CD14-positive monocyte (primary cell): ENCODE results near the gene CBY2. TPM values are rescaled to one million over a fixed set of nuclear protein-coding genes. Genes with fewer than 3 reads are reported as not detected.

ENCODE experiments used
- DNase-seq, 3 donors: peaks; one replicate each; pipeline ENCODE4 v3.0.0-alpha.2; 2011 to 2022
- H2AFZ ChIP-seq: 2 replicates; pipeline ENCODE4 v1.6.0; 2012; ENCODE audit warnings: mild to moderate bottlenecking, low read depth, low read length, inconsistent platforms; ENCODE audit not compliant: insufficient read depth, poor library complexity, severe bottlenecking
- H3K27ac ChIP-seq, 2 donors: 1 replicate in 1 of 2; 2 replicates in 1 of 2; pipeline ENCODE4 v1.5.1; 2012 to 2013; ENCODE audit warnings: low read length in 2 of 2, control low read depth in 1 of 2, inconsistent platforms in 1 of 2, low read depth in 1 of 2, mild to moderate bottlenecking in 1 of 2
- H3K27me3 ChIP-seq, 2 donors: one replicate each; pipeline versions ENCODE4 v1.6.0 to v1.6.1; 2011 to 2013; ENCODE audit warnings: low read length in 2 of 2; ENCODE audit not compliant: control insufficient read depth in 2 of 2, insufficient read depth in 2 of 2
- H3K36me3 ChIP-seq, 2 donors: replicated peaks in 1 of 2; 1 replicate in 1 of 2; 2 replicates in 1 of 2; pipeline versions ENCODE4 v1.5.1 to v1.6.1; 2012 to 2013; ENCODE audit warnings: low read length in 2 of 2, control low read depth in 1 of 2, inconsistent platforms in 1 of 2, mild to moderate bottlenecking in 1 of 2; ENCODE audit not compliant: insufficient read depth in 2 of 2, control insufficient read depth in 1 of 2
- H3K4me1 ChIP-seq, 2 donors: 1 replicate in 1 of 2; 2 replicates in 1 of 2; pipeline versions ENCODE4 v1.5.1 to v1.6.1; 2012 to 2013; ENCODE audit warnings: low read length in 2 of 2, control low read depth in 1 of 2, inconsistent platforms in 1 of 2, mild to moderate bottlenecking in 1 of 2, moderate library complexity in 1 of 2; ENCODE audit not compliant: insufficient read depth in 2 of 2, control insufficient read depth in 1 of 2
- H3K4me2 ChIP-seq: replicated peaks from 2 replicates; pipeline ENCODE3; 2012; ENCODE audit warnings: low read length, moderate library complexity, mild to moderate bottlenecking; ENCODE audit not compliant: poor library complexity, severe bottlenecking; ENCODE audit errors: extremely low read depth
- H3K4me3 ChIP-seq, 3 experiments: fragments of 200-600 bp in 1 of 3; sonication (generic) in 1 of 3; replicated peaks in 1 of 3; 1 replicate in 2 of 3; 2 replicates in 1 of 3; pipeline ENCODE4 v1.5.1; 2011 to 2013; ENCODE audit warnings: low read length in 3 of 3, mild to moderate bottlenecking in 3 of 3, control low read depth in 2 of 3, low read depth in 2 of 3, inconsistent platforms in 1 of 3, moderate library complexity in 1 of 3
- H3K79me2 ChIP-seq: 2 replicates; pipeline ENCODE4 v1.6.0; 2012; ENCODE audit warnings: mild to moderate bottlenecking, control low read depth, inconsistent platforms, low read length, moderate library complexity; ENCODE audit not compliant: insufficient read depth
- H3K9ac ChIP-seq: 2 replicates; pipeline ENCODE4 v1.6.0; 2017; ENCODE audit warnings: low read length, mild to moderate bottlenecking; ENCODE audit not compliant: insufficient read depth, poor library complexity, severe bottlenecking
- H3K9me3 ChIP-seq, 2 donors: replicated peaks in 1 of 2; 1 replicate in 1 of 2; 2 replicates in 1 of 2; pipeline versions ENCODE4 v1.5.1 to v1.6.1; 2012 to 2013; ENCODE audit warnings: low read length in 2 of 2, control low read depth in 1 of 2; ENCODE audit not compliant: control insufficient read depth in 1 of 2, insufficient read depth in 1 of 2
- H4K20me1 ChIP-seq: 2 replicates; pipeline ENCODE4 v1.6.0; 2012; ENCODE audit warnings: mild to moderate bottlenecking, low read length, control low read depth, moderate library complexity; ENCODE audit not compliant: insufficient read depth
- H3K27ac Mint-ChIP-seq, 7 donors: one replicate each; pipeline ENCODE4 v1.8.0; 2020; ENCODE audit warnings: mild to moderate bottlenecking in 7 of 7, mixed read lengths in 7 of 7, moderate library complexity in 6 of 7, inconsistent platforms in 2 of 7
- H3K27me3 Mint-ChIP-seq, 3 donors: one replicate each; pipeline ENCODE4 v1.8.0; 2021 to 2022; ENCODE audit warnings: low read depth in 3 of 3, mild to moderate bottlenecking in 3 of 3, mixed read lengths in 3 of 3, moderate library complexity in 3 of 3, inconsistent platforms in 1 of 3
- H3K36me3 Mint-ChIP-seq, 2 donors: one replicate each; pipeline ENCODE4 v1.8.0; 2020; ENCODE audit warnings: mixed read lengths in 2 of 2, inconsistent platforms in 1 of 2, mild to moderate bottlenecking in 1 of 2
- H3K4me1 Mint-ChIP-seq: one replicate; pipeline ENCODE4 v1.8.0; 2020; ENCODE audit warnings: mild to moderate bottlenecking, mixed read lengths
- H3K4me3 Mint-ChIP-seq, 2 donors: one replicate each; pipeline ENCODE4 v1.8.0; 2020; ENCODE audit warnings: mild to moderate bottlenecking in 2 of 2, mixed read lengths in 2 of 2, moderate library complexity in 1 of 2
- H3K9me3 Mint-ChIP-seq, 7 donors: one replicate each; pipeline ENCODE4 v1.8.0; 2020 to 2022; ENCODE audit warnings: mixed read lengths in 7 of 7, mild to moderate bottlenecking in 6 of 7, moderate library complexity in 6 of 7, inconsistent platforms in 2 of 7
- CTCF ChIP-seq: fragments of 200-600 bp; IDR thresholded peaks from one replicate; pipeline ENCODE4 v1.8.0; 2022; ENCODE audit warnings: antibody characterized with exemption, mild to moderate bottlenecking
- WGBS: methylation state at CpG from one replicate; pipeline ENCODE4 v1.1.5; 2013; ENCODE audit warnings: missing lambda C conversion rate; ENCODE audit not compliant: insufficient coverage; 5-methylcytosine and 5-hydroxymethylcytosine counted together
- intact Hi-C, 2 donors: fragments of 100-400 bp; cut with micrococcal nuclease; formaldehyde crosslinking; loops; one replicate each; pipeline versions ENCODE4 v1.15.0 to v1.15.1; 2023
- polyA plus RNA-seq, 3 donors: library from polyadenylated mRNA; depleted of rRNA in 1 of 3; unstranded in 2 of 3; stranded (reverse) in 1 of 3; fragments of 300-500 nt in 2 of 3; fragments of >200 nt in 1 of 3; fragmentation: Illumina TruSeq in 2 of 3; gene quantifications; 1 replicate in 2 of 3; 2 replicates in 1 of 3; pipeline ENCODE4 v1.2.3, GENCODE V29; 2012 to 2021

CBY2 gene
- polyA plus RNA-seq, 3 donors, result not detected

DNA sequence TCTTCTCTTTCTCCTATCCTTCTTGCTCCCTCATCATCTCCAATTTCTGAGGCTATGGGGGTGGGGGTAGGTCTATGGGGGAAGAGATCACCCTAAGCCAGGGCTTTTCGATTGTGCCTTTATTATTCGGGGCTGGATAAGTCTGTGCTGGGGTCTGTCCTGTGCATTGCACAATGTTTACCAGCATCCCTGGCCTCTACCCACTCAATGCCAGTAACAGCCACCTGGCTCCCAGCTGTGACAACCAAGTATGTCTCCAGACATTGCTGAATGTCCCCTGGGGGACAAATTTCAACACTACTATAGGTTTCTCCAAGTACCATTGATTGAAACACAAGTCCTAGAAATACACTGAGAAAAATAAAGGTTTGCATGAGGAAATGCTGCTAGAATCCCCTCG, 13.2 kb downstream of the CBY2 start:
- TF ChIP-seq CTCF, result no peak
- H2AFZ ChIP-seq, result no peak overlapping the region
- H3K36me3 ChIP-seq, result no peaks in the 10 kb centered on the region
- H3K27ac ChIP-seq, result no peak overlapping the region
- no peaks in the 10 kb centered on the region for H3K4me1 Mint-ChIP-seq
- H3K4me1 ChIP-seq, result no peaks in the 10 kb centered on the region
- no peak overlapping the region for H3K4me3 Mint-ChIP-seq
- H4K20me1 ChIP-seq, result no peaks in the 10 kb centered on the region
- WGBS, result 80% methylated on average over 2 of the region's 3 CpGs
- peaks cover 0 to 9% of the 10 kb centered on the region in 2 donors for H3K9me3 ChIP-seq
- intact Hi-C loops, result loop anchor here in 1 of 2 donors (10.0 kb wide), 2 partner anchors 91 to 201 kb away; no protein-coding TSS in a partner anchor
- H3K4me3 ChIP-seq, result no peak overlapping the region
- no peak overlapping the region for H3K27ac Mint-ChIP-seq
- H3K27me3 ChIP-seq, result no peaks in the 10 kb centered on the region
- peaks cover 0 to 3% (median 1%) of the 10 kb centered on the region in 3 donors for H3K27me3 Mint-ChIP-seq
- no peak for DNase-seq
- no peaks in the 10 kb centered on the region for H3K79me2 ChIP-seq
- no peak overlapping the region for H3K9ac ChIP-seq
- H3K4me2 ChIP-seq, result no peak overlapping the region
- H3K36me3 Mint-ChIP-seq, result no peaks in the 10 kb centered on the region
- H3K9me3 Mint-ChIP-seq, result peaks cover 0 to 7% (median 0%) of the 10 kb centered on the region in 7 donors

DNA sequence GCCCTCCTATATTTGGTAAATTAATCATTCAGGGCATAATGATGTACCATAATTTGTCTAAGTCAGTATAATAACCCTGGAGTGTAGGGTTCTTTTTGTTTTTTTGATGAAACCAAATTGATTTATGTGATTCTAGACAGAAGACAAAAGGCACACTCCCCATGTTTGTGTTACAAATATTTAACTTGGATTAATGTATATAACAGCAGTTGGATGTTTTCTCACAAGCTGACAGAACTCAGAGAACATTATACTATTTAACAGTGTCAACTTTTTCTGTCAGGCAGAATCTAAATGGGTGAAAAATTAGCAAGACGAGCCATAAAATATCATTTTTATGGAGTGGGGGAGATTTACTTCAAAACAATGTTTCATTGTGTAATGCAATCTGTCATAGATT, 15.2 kb downstream of the CBY2 start:
- WGBS, result no CpG with 5 or more reads among the region's 1 CpG
- H3K27me3 Mint-ChIP-seq, result peaks cover 0 to 3% (median 0%) of the 10 kb centered on the region in 3 donors
- Histone ChIP-seq H3K27me3 (no peaks in the 10 kb centered on the region), H3K4me2 (no peak overlapping the region), H3K4me1 (no peaks in the 10 kb centered on the region), H2AFZ (no peak overlapping the region), H3K27ac (no peak overlapping the region), H3K79me2 (no peaks in the 10 kb centered on the region), H3K9me3 (peaks cover 0 to 9% of the 10 kb centered on the region in 2 donors), H3K36me3 (no peaks in the 10 kb centered on the region), H3K4me3 (no peak overlapping the region), H3K9ac (no peak overlapping the region), H4K20me1 (no peaks in the 10 kb centered on the region)
- no peaks in the 10 kb centered on the region for H3K36me3 Mint-ChIP-seq
- intact Hi-C loops, result loop anchor here in 1 of 2 donors (10.0 kb wide), 2 partner anchors 93 to 203 kb away; no protein-coding TSS in a partner anchor
- H3K9me3 Mint-ChIP-seq, result peaks cover 0 to 5% (median 0%) of the 10 kb centered on the region in 7 donors
- no peaks in the 10 kb centered on the region for H3K4me1 Mint-ChIP-seq
- H3K4me3 Mint-ChIP-seq, result no peak overlapping the region
- DNase-seq, result no peak
- no peak for TF ChIP-seq CTCF
- no peak overlapping the region for H3K27ac Mint-ChIP-seq
